HL-60 (cell line): ENCODE data around the gene DIP2C.

Experiments used
- DNase-seq, 2 experiments: peaks; one replicate each; pipeline ENCODE4 v3.0.0-alpha.2; 2010 to 2020; ENCODE audit warnings: low read depth in 1 of 2, low spot score in 1 of 2
- H3K27ac ChIP-seq: fragments of 250-450 bp; sonication (Bioruptor Pico); replicated peaks from 2 replicates; pipeline ENCODE4 v1.5.1; 2020; ENCODE audit warnings: mild to moderate bottlenecking, moderate library complexity
- H3K27me3 ChIP-seq: fragments of 250-450 bp; sonication (Bioruptor Pico); 2 replicates; pipeline ENCODE4 v1.5.1; 2021; ENCODE audit warnings: mild to moderate bottlenecking, moderate library complexity; ENCODE audit not compliant: insufficient read depth, poor library complexity, severe bottlenecking
- H3K4me3 ChIP-seq: replicated peaks from 2 replicates; pipeline ENCODE4 v1.5.1; 2011; ENCODE audit warnings: mild to moderate bottlenecking, control low read depth, low read length; ENCODE audit not compliant: insufficient read depth
- GABPA ChIP-seq: IDR thresholded peaks from 2 replicates; pipeline ENCODE4 v1.6.1; 2012; ENCODE audit warnings: low read depth
- POLR2AphosphoS5 ChIP-seq: IDR thresholded peaks from 2 replicates; pipeline ENCODE4 v1.6.1; 2012; ENCODE audit warnings: low read depth
- SPI1 ChIP-seq: IDR thresholded peaks from 2 replicates; pipeline ENCODE4 v1.6.1; 2012; ENCODE audit warnings: low read depth, mild to moderate bottlenecking, borderline replicate concordance
- TF ChIP-seq, protein P1 (sequence below): IDR thresholded peaks from one replicate; pipeline ENCODE4 v1.5.1; 2011; ENCODE audit warnings: low read length, control low read depth, inconsistent platforms; ENCODE audit not compliant: insufficient read depth
- TF ChIP-seq, protein P2 (sequence below): IDR thresholded peaks from 2 replicates; pipeline ENCODE4 v1.6.1; 2012; ENCODE audit warnings: low read depth; ENCODE audit not compliant: insufficient replicate concordance

The DIP2C gene

DNA sequence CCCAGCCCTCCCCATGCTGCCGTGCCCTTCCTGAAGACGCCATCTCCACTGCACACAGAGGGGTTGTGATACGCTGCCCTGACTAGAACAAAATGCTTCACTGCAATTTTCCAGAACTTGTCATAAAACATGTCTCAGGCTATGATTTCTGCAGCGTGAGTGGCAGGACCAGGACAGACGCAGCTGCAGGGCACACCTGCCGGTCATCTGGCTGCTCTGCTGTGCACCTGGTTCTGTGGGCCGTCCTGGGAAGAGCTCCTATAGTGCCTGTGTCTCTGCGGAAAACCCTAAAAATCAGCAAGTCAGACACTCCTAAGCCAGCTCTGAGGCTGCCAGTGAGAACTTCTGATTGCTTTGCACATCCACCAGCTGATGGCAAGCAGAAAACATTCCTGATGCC, 39.7 kb upstream of the DIP2C start:
- H3K27me3 ChIP-seq, result no peaks in the 10 kb centered on the region
- TF ChIP-seq, protein P1, sequence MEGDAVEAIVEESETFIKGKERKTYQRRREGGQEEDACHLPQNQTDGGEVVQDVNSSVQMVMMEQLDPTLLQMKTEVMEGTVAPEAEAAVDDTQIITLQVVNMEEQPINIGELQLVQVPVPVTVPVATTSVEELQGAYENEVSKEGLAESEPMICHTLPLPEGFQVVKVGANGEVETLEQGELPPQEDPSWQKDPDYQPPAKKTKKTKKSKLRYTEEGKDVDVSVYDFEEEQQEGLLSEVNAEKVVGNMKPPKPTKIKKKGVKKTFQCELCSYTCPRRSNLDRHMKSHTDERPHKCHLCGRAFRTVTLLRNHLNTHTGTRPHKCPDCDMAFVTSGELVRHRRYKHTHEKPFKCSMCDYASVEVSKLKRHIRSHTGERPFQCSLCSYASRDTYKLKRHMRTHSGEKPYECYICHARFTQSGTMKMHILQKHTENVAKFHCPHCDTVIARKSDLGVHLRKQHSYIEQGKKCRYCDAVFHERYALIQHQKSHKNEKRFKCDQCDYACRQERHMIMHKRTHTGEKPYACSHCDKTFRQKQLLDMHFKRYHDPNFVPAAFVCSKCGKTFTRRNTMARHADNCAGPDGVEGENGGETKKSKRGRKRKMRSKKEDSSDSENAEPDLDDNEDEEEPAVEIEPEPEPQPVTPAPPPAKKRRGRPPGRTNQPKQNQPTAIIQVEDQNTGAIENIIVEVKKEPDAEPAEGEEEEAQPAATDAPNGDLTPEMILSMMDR, result no peak
- TF ChIP-seq GABPA (no peak), SPI1 (no peak), POLR2AphosphoS5 (no peak)
- TF ChIP-seq, protein P2, sequence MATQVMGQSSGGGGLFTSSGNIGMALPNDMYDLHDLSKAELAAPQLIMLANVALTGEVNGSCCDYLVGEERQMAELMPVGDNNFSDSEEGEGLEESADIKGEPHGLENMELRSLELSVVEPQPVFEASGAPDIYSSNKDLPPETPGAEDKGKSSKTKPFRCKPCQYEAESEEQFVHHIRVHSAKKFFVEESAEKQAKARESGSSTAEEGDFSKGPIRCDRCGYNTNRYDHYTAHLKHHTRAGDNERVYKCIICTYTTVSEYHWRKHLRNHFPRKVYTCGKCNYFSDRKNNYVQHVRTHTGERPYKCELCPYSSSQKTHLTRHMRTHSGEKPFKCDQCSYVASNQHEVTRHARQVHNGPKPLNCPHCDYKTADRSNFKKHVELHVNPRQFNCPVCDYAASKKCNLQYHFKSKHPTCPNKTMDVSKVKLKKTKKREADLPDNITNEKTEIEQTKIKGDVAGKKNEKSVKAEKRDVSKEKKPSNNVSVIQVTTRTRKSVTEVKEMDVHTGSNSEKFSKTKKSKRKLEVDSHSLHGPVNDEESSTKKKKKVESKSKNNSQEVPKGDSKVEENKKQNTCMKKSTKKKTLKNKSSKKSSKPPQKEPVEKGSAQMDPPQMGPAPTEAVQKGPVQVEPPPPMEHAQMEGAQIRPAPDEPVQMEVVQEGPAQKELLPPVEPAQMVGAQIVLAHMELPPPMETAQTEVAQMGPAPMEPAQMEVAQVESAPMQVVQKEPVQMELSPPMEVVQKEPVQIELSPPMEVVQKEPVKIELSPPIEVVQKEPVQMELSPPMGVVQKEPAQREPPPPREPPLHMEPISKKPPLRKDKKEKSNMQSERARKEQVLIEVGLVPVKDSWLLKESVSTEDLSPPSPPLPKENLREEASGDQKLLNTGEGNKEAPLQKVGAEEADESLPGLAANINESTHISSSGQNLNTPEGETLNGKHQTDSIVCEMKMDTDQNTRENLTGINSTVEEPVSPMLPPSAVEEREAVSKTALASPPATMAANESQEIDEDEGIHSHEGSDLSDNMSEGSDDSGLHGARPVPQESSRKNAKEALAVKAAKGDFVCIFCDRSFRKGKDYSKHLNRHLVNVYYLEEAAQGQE, result no peak
- no peak overlapping the region for H3K4me3 ChIP-seq
- no peak overlapping the region for H3K27ac ChIP-seq
- DNase-seq, result no peak

DNA sequence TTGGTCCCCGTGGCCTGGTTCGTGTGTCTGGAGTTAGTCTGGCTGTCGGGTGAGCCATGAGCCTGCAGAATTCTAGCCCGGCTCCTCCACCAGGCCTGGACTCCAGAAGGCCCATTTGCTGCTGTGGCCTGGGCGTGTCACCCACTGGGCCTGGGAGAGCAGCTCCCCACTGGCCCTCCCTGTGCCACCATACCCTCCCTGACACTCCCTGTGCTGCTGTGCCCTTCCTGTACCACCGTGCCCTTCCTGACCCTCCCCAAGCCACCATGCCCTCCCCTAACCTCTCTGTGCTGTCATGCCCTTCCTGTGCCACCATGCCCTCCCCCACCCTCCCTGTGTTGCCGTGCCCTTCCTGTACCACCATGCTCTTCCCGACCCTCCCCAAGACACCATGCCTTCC, 39.1 kb upstream of the DIP2C start:
- TF ChIP-seq GABPA (no peak), POLR2AphosphoS5 (no peak)
- Histone ChIP-seq H3K4me3 (no peak overlapping the region), H3K27ac (no peak overlapping the region), H3K27me3 (no peaks in the 10 kb centered on the region)
- DNase-seq, result no peak

DNA sequence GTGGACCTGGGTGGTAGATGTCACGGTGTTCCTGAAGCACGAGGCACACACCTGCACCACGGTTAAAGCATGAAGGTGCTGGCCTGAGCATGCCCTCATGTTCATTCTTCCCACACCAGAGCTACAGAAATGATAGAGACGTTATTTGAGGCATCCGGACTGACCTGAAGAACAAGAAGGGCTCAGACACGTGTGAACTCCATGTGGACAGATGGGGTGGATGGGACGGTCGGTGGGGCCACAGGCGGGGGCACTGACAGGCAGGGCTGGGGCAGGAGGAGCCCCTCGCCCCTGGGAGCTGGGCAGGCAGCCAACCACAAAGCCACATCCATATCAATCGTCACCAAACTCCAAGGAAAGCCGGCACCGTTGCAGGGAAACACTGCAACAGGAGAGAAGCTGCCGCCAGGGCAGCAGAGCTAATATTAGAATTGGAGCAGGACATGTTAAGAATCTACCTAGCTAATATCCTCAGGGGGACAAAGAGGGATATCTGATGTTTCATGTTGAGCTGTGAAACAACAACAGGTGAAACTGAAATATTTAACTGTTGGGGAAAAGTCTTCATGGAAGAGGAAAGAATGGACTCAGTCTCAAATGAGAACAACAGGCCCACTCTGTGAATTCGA, 37.8 kb upstream of the DIP2C start:
- Histone ChIP-seq H3K27me3 (no peaks in the 10 kb centered on the region), H3K27ac (no peak overlapping the region), H3K4me3 (no peak overlapping the region)
- DNase-seq, result no peak
- no peak for TF ChIP-seq POLR2AphosphoS5
- TF ChIP-seq SPI1, result no peak
- TF ChIP-seq, protein P2, result no peak
- no peak for TF ChIP-seq GABPA
- TF ChIP-seq, protein P1, result no peak

DNA sequence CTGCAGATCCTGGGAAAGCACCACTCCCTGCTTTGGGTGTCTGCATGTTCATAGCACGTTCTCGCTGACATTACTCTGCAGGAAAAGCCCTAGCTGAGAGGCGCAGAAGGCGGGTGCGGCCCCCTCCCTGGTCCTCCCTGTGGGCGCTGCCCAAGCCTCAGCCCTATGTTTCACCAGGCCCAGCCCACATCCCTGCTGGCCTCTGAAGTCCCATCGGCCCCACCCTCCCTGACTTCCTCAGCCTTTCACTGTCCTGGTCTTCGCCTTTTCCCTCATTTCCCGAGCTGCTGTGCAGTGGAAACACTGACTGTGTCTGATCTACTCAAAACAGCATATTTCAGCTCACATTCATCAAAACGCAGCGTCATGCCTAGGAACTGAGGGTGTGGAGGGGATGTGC, 36.3 kb upstream of the DIP2C start:
- no peak for DNase-seq
- no peak for TF ChIP-seq POLR2AphosphoS5
- Histone ChIP-seq H3K4me3 (no peak overlapping the region), H3K27me3 (no peaks in the 10 kb centered on the region), H3K27ac (no peak overlapping the region)

DNA sequence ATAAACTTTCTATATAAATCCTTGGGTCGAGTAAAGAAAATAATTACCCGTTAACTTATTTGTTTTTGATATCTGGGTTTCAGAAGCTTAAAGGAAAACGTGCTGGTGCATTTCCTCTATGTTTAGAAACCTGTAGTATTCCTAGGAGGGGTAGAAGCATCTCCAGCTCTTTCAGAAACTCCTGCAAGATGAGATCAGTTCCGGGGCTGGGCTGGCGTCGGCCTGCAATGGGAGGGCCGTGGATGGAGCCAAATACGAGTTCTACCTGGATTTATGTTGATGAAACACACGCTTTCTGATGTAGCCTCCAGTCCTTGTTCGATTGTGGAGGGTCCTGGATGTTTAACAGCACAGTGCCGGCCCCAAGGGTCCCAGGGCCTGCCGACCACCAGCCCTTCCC, 35.8 kb upstream of the DIP2C start:
- no peaks in the 10 kb centered on the region for H3K27me3 ChIP-seq
- TF ChIP-seq, protein P1, result no peak
- TF ChIP-seq SPI1 (no peak), GABPA (no peak), POLR2AphosphoS5 (no peak)
- TF ChIP-seq, protein P2, result no peak
- DNase-seq, result no peak
- no peak overlapping the region for H3K4me3 ChIP-seq
- no peak overlapping the region for H3K27ac ChIP-seq
